Measurements from ENCODE around the gene POU2F3.

- TF ChIP-seq, protein P1, sequence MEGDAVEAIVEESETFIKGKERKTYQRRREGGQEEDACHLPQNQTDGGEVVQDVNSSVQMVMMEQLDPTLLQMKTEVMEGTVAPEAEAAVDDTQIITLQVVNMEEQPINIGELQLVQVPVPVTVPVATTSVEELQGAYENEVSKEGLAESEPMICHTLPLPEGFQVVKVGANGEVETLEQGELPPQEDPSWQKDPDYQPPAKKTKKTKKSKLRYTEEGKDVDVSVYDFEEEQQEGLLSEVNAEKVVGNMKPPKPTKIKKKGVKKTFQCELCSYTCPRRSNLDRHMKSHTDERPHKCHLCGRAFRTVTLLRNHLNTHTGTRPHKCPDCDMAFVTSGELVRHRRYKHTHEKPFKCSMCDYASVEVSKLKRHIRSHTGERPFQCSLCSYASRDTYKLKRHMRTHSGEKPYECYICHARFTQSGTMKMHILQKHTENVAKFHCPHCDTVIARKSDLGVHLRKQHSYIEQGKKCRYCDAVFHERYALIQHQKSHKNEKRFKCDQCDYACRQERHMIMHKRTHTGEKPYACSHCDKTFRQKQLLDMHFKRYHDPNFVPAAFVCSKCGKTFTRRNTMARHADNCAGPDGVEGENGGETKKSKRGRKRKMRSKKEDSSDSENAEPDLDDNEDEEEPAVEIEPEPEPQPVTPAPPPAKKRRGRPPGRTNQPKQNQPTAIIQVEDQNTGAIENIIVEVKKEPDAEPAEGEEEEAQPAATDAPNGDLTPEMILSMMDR (IDR thresholded peaks at IDR 0.05), result no peak
- no peak for TF ChIP-seq POLR2A (IDR thresholded peaks at IDR 0.05)
These were observed 94.4 kb downstream of the POU2F3 start for GRCh38 chr11:120334332-120334731.

Data from esophagus squamous epithelium (tissue), 4 donors.